CD4-positive, alpha-beta T cell treated with Interleukin-17A for 1 hour (primary cell): ENCODE results near the gene HIVEP2.

Source experiments
- DNase-seq: peaks from one replicate; pipeline ENCODE4 v3.0.0-alpha.2; 2020

HIVEP2 gene

DNA sequence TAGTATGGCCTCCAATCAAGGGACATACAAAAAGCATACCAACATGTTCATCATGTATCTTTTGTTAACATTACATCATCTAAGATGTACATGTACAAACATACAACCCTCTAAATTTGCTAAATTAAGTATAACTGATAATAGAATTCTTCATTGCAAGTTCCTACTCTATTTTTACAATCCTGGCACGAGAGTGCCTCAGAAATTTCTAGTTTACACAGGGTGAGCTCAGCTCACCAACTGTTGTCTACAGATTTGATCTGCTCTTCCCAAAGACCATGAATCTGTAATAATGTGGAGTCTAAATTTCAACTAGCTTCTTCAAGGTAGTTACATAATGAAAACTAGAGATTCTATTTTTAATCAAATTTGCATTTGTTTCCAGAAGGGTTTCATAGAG lies 179.7 kb downstream of the HIVEP2 start:
- no peak for DNase-seq

DNA sequence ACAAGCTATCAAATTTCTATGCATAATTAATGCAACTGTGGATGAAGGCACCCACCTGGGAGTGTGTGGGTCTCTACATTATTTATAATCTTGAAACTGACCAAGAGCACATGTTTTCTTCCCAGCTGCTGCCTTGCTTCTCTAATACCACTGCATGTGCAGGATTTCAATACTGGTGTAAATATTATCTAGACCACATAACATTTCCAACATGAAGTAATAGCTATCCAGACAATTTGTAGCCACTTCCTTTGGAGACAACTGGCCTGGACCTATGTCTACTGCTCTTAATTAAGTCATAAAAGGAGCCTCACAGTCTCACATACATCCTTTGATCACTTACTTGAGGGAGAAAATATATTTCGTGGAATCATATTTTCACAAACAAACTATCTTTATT lies 180.7 kb downstream of the HIVEP2 start:
- no peak for DNase-seq

DNA sequence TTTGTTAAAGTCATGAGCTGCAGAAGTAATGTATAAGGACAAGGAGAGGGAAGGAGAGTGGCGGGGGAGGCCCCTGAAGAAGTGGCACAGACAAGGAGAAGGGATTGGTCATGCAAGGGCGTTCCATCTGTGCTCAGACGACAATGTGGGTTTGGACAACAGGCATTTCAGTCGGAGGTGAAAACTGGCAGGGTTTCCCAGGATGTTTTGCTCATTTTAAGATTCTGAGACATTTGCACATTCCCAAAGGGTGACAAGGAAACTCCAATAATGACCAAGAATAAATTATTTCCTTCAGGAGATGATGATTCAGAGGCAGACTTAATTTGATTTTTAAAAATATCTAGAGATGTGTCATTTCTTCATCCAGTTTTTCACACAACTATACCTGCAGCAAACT lies 181.8 kb downstream of the HIVEP2 start:
- no peak for DNase-seq

DNA sequence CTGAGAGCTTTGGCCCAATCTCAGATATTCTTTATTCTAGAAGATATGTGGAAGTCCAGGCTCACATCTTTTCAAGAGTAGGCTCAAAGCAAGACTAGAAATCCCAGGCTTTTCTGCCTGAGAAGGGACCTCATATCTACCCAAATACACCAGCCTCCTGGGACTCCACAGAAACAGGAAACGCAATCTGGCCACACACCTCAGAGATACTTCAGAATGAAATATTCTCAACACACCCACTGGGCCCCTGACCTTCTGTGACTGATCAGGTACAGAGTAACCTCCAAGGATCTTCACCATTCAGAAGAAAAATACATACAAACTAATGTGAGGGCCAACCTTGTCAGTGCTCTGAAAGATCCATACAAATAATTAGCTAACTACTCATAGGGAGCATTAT lies 183.2 kb downstream of the HIVEP2 start:
- DNase-seq = no peak

DNA sequence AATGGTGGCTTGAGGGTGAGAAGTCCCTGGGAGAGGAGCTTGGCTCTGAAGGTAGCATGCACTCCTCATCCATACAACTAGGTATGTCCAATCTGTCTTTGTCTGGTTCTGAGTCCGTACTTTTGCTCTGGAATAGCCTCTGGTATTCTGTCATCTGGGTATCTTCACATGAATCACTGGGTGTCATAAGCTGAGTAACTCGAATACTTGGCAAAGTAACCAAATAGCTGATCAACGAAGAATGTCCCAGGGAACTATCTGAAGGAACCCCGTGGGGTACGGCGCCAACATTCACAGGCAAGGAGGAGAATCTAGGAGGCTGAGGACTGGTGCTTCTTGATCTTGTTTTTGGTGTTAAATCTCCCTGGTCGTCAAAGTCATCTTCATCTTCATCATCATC lies 184.8 kb downstream of the HIVEP2 start:
- no peak for DNase-seq

DNA sequence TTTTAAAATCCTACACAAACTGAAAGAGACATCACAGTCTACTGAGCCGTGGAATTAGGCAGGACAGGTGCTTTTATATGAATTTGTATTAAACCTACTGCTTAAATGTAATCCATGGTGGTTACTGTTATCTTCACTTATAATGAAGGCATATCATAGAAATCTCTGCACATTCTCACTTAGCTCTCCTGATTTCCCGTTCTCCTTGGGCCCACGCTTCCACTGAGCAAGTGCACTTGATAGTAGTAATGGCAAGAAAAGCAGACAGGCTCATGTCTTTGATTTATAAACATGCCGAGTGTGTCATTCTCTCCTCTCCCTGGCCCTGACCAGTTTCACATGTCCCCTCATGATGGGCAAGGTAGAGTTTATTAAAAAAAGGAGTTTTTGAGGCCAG lies 186.3 kb downstream of the HIVEP2 start:
- DNase-seq = no peak

DNA sequence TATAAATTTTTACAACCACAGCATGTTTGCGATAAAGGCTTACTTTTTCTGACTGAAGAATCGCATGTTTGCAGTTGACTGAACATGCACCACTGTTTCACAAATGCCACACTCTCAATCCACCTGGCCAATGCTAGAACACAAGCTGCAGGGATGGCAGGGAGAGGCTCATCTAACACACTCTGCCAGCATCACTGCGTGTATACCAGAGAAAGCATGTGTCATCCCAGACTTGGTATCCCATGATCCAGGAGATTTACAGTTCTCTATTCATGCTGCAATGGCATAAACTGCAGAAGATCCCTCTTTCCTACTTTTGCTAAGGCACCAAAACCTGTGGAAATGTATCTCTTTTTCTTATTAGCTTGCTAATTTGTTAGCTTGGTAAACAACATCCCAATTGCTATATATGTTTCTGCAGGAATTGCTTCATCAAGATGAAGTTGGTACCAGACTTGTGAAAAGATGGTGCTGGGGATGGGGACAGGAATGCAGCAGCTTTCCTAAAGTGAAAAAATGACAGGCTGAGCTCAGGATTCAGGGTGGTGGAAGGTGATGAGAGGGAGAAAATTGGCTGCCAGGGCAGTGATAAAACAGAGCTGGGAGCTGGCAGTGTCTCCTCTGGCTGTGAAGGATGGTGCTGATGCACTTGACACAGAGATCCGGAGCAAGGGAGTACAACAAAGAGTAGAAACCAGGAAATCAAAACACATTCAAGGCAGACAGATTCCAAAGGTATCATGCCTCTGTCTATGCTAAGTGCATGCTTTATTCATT lies 186.9 kb downstream of the HIVEP2 start:
- no peak for DNase-seq

DNA sequence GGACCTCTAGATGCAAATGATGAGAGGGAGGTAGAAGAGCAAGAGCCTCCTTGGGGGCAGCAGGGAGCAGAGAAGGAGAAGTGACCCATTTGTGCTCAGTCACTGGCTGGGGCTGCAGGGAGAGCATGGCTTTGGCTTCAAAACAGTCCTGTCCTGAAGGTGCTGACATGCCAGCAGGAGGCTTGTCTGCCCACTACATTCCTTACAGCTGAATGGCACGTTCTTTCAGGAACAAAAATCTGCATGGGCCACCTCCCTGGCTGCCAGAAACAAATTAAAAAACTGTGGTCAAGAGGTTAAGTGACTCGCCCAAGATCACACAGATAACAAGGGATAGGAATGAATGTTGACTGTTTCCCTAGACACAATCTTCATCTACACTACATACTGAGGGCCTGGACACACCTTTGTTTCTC lies 188.8 kb downstream of the HIVEP2 start:
- DNase-seq = no peak

DNA sequence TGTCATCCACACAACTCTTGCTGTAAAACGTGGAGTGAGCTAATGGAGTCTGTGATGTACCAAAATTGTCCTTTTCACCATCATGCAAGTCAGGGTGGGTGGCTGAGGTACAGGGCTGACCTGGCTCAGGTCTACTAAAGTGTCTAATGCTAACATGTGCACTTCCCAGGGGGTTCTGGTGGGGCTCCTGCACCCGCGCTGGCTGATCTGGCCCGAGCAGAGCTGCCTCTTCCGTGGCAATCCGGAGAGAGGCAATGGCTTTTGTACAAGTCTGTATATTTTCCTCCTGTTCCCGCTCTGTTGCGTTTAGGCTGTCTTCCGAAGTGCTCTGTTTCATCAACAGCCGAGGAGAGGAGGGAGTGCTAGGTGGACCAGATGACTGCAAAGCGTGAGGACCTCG lies 191.8 kb downstream of the HIVEP2 start:
- no peak for DNase-seq

DNA sequence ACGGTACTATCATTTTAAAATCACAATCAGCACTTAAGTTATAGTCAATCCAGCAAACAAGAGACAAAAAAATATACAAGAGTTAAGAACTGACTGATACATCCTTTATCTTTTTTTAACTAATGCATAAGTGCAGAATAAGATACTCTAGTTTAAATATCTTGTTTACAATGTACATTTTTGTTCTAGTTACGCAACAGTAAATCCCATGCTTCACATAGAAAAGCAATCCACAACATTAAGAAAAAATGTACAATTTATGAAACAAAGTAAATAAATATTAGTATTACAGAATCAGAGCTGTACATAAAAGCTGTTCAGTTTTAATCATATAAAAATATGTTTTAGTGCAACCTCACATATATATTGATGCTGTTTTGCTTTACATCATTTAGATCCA lies 192.6 kb downstream of the HIVEP2 start:
- no peak for DNase-seq

DNA sequence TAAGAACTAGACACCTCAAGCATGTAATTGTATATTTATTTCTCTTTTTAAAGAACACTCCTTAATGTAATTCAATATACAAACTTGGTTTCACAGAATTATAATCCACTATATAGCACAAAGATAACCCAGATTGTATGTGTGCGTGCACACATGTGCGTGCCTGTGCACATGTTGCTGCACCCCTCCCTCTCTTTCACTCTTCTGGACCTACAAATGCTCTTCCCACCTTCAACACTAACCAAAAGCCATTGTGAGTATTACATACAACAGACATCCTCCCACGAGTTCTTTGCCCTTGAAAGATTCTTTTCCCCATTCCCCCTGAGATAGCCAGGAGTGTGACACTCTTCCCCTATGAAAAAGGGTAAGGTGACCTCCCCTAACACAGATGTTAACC lies 193.5 kb downstream of the HIVEP2 start:
- DNase-seq = no peak

DNA sequence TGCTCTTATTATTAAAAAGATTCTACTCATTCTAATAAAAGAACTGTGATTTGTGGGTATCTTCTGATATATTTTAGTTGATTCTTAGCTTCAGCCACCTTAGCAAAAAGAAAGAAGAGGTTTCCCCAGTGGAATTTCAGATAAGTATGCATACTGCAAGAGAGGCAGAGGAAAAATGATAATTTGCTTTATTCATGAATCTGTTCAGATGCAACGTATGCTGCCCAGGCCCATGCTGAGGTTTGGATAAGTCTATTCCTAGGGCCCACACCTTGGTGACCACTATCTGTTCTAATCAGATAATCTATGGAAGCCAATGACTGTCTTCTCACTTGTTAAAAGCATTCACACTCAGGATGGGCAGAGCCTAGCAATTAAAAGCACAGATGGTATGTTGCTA lies 194.0 kb downstream of the HIVEP2 start:
- no peak for DNase-seq

DNA sequence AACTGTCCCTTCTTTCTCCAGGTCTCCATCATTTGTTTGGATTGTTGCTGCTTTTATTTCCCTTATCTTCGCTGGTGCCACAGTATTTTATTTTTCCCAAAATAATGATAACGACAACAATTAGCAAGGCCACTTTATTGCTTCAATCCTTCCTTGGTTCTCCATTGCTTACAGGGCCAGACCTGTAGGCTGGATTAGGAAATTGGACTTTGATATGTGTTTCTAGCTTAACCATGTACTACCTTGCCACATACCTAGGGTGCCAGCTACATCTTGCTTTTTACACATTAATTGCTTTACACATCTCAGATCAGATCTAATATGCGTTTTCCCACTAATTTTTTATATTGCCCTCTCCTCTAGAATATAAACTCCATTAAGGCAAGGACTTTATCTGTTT lies 195.4 kb downstream of the HIVEP2 start:
- no peak for DNase-seq

DNA sequence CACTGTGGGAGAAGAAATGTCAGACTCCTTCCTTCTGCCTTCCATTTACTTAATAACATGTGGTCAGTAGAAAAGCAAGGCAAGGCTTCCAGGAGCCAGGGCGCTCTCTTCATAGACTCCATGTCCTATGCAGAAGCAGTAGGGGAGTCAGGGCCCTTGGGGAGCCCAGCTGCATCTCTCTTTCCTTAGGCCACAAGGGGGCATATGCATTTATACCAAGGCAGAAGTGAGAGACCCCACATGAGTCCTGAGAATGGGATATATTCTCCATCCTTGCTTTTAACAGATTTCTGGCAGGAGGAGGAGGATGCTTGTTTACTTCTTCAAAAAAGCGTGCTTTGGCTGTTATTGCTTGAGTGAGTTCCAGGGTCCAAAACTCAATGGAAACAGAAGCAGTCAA lies 198.5 kb downstream of the HIVEP2 start:
- peak; percentile 58 for DNase-seq

DNA sequence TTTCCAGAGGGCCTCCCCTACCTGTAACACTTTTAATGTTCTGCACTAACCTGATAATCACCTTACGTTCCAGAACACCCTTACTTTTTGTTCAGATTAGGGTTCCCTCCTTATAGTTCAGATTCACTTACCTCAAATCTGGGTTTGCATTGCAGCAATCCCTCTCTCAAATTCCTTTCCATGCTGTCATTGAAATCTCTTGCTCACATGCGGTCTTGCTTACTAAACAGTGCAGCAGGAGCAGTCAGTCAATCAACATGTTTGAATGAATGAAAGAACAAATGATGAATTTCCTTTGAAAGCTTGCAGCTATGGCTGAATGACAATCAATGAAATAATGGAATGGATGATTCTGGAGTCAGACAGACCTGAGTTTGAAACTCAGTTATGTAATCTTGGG lies 200.1 kb downstream of the HIVEP2 start:
- DNase-seq = no peak

DNA sequence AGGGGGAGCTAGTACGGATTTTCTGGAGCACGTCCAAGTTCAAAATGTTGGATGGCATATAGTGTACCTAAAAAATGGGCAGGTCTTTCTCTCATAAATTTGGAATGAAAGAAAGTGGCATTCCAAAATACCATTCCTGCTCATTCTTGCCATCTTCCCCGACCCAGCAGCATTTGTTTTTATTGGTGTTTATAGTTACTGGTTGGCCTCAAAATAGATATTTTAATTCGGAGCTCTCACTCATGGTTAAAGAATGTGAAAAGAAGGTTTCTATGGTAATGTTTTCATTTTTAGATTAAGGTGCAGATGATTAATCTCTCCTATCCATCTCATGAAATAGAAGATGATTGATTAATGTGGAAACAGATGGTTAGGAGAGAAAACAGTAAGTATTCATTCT lies 204.5 kb downstream of the HIVEP2 start:
- no peak for DNase-seq

DNA sequence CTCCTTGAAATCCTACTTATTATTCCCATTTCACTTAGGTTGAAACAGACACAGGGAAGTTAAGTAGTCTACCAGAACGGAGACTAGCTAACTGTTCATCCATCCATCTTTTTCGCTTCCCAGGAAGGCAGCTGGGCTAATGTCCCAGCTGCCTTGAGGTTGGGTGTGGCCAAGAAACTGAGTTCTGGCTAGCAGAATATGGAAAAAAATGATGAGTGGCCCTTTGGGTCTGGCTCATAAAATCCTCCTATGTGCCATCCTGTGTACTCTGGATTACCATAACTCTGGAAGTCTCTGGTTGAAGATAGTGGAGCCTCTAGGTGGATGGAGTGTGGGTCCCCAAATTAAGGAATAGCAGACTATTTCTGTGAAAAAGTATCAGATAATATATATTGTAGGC lies 206.2 kb downstream of the HIVEP2 start:
- no peak for DNase-seq

DNA sequence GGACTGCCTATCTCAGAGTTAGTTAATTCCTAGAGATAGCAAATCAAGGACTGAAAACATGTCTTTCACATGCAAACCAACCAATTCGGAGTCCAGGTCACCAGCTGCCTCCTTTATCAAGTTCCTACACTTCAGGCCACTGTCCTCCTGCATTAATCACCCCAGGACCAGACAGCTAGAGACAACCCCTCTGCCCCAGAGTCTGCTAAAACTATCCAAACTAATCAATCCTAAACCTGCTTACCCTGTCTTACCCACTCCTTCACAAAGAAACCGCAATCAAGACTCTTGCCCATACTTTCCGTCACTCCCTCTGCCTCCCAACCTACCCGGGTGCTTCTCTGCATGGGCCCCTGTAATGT lies 207.0 kb downstream of the HIVEP2 start:
- no peak for DNase-seq

DNA sequence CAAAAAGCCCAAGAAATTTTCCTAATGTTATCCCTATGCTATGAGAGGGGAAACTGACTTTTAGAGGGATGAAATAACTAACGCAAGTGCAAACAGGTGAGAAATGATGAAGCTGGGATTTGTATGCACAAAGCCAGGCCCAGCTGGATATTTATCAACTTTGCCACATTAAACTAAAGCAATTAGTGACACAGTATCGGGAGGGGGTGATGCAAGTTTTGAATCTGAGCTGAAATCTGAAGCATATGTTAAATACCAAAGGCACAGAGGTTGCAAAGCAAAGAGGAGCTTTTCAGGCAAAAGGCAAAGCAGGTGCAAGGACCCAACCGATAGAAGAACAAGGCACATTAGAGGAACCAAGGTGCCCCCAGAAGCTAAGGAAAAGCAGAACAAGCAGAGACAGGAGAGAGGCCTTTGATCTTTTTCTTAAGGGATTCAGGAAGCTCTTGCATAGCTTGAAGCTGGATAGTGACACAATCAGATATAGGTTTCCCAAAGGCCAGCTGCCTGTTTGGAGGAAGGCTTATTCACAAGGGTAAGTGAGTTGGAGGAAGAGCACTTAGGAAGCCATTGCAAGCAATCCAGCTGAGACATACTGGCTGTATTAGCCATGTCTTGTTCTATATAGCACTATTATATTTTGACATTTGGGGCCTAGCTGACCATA lies 207.5 kb downstream of the HIVEP2 start:
- no peak for DNase-seq

DNA sequence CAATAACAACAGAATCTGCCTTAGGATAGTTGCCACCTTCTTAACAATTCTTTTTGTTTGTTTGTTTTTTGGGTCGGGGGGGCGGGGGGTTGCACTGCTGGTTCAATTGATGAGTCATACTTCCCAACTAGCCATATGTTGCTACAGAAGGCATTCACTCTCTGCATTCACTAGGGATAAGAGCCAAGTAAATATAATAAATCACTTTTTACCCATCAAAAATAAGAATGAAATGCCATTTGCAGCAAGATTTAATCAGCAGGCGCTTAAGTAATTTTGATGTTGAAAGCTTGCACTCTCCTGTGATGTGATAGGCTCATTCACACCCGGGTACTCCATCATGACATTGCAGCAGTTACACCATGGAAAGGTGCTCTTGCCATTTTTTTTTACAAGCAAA lies 209.8 kb downstream of the HIVEP2 start:
- DNase-seq = no peak

DNA sequence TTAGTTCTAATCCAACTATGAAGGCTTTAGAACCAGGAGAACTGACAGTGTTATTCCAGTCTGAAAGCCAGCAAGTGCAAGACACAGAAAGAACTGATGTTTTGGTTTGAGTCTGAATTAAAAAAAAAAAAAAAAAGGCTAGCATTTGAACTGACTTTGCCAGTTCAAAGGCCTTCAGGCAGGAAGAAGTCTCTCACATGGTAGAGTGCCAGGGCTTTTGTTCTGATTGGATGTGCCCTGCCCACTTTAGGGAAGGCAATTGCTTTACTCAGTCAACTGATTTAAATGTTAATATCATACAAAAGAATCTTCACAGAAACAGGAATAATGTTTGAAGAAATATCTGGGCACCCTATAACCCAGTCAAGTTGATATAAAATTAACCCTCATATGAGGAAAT lies 212.2 kb downstream of the HIVEP2 start:
- DNase-seq = no peak

DNA sequence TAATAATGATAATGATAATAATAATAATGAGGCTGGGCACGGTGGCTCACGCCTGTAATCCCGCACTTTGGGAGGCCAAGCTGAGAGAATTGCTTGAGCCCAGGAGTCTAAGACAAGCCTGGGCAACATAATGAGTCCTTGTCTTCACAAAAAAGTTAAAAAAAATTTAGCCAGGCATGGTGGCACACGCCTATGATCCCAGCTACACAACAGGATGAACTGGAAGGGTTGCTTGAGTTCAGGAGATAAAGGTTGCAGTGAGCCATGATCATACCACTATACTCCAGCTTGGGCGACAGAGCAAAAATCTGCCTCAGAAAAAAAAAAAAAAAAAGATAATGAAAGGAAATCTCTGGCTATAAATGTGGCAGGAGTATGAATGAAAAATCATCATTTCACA lies 213.4 kb downstream of the HIVEP2 start:
- DNase-seq = no peak

DNA sequence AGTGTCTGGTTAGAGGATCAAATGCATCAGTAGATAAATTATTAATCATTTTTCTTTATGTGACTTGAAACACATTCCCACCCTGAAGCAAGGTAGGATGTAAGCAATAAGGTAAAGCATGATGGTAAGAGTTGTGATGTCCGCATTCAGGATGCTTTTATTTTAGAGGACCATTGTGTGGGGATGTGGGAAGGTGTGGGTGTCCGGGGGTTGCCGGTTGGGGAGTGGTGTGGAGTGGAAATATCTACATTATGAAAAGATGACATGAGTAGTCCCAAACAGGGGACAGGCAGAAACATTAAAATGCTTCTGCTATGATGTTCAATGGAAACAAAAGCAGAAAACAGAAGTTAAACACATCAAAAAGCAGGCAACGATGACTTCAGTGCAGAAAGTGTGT lies 215.4 kb downstream of the HIVEP2 start:
- DNase-seq = no peak

DNA sequence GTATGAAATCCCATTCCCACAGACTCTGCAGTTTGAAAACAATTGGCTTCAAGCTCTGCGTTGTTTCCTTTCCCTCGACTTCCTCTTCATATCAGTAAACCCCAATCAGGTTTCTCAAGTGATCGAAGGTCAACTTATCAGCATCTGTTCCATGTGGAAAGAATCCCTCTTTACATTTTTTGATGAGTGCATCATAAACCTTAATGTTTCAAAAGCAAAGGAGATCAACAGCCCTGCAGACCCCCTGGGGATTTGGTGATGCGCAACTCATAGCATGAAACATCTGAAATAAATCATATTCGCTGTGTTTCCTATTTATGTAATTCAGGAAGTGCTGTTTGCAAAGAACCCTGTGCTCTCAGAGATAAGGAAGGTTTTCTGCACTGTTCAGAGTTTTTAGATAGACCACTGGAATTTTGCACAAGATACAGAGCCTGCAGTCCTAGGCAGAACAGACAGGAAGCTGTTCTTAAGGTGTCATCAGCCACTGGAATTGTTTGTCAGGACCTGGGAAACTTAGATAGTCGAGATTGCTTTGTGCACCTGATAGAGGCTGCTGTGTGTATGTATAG lies 216.0 kb downstream of the HIVEP2 start:
- DNase-seq = no peak

DNA sequence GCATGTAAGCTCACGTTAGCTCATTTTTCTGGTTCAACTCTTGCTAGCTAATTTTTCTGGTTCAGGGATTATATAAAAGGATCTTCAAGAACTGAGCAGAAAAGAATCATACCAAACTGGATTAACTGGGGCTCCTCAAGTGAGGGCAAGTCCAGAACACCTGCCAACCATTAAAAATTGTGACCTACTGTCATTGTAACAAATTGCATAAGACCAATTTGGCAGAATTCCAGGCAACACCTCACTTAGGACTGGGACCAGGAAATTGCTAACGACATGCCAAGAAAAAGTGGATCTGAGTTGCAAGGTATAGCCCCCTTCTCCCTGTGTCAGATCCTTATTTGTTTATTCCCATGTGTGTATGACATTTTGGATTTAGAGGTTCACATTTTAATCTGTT lies 216.6 kb downstream of the HIVEP2 start:
- no peak for DNase-seq
